ENCODE results near the gene CEP131.

- no peak for TF ChIP-seq CTCF (IDR thresholded peaks at IDR 0.05; ENCODE audit: extremely low read depth in 1 of 2, insufficient read depth in 1 of 2, low read depth in 1 of 2, low read length in 2 of 2)
- TF ChIP-seq POLR2AphosphoS5 (IDR thresholded peaks at IDR 0.05; ENCODE audit: insufficient read depth, low read depth, low read length), result no peak
- no peak for TF ChIP-seq EZH2 (IDR thresholded peaks at IDR 0.05; ENCODE audit: borderline replicate concordance, low read depth, low read length, severe bottlenecking)
- TF ChIP-seq FOS (IDR thresholded peaks at IDR 0.05; ENCODE audit: borderline replicate concordance, insufficient read depth, low read length), result no peak
- no peak for TF ChIP-seq POLR2A (IDR thresholded peaks at IDR 0.05; ENCODE audit: low read depth, low read length)
- TF ChIP-seq MAX (IDR thresholded peaks at IDR 0.05; ENCODE audit: insufficient read depth, insufficient read length), result no peak
- TF ChIP-seq MYC (IDR thresholded peaks at IDR 0.05; ENCODE audit: low read depth, low read length), result no peak
- TF ChIP-seq JUN (IDR thresholded peaks at IDR 0.05; ENCODE audit: borderline replicate concordance, insufficient read depth, insufficient read length, low read depth), result no peak
- TF ChIP-seq GATA2 (IDR thresholded peaks at IDR 0.05; ENCODE audit: insufficient read depth, insufficient read length, low read depth, low read length), result no peak
These were observed 60.8 kb downstream of the CEP131 start for GRCh38 chr17:81161972-81162371.
